Measurements from ENCODE around the gene NPAS2.

Gene NPAS2

GRCh38 chr2:100972452-100972851, 152.5 kb downstream of the NPAS2 start:
- no peak overlapping the region for H3K4me3 ChIP-seq (ENCODE audit: control insufficient read depth, low read depth, low read length)
- TF ChIP-seq CTCF (conservative IDR thresholded peaks at IDR 0.05; ENCODE audit: control insufficient read depth, insufficient read depth, low read depth, low read length) = no peak
- no peak for DNase-seq (ENCODE audit: low read depth)

GRCh38 chr2:100974712-100975520, 155.0 kb downstream of the NPAS2 start:
- H3K4me3 ChIP-seq (ENCODE audit: control insufficient read depth, low read depth, low read length) = no peak overlapping the region
- no peak for DNase-seq (ENCODE audit: low read depth)
- no peak for TF ChIP-seq CTCF (conservative IDR thresholded peaks at IDR 0.05; ENCODE audit: control insufficient read depth, insufficient read depth, low read depth, low read length)

GRCh38 chr2:100975521-100975785, 155.5 kb downstream of the NPAS2 start:
- no peak for DNase-seq (ENCODE audit: low read depth)
- no peak overlapping the region for H3K4me3 ChIP-seq (ENCODE audit: control insufficient read depth, low read depth, low read length)
- no peak for TF ChIP-seq CTCF (conservative IDR thresholded peaks at IDR 0.05; ENCODE audit: control insufficient read depth, insufficient read depth, low read depth, low read length)

DNA sequence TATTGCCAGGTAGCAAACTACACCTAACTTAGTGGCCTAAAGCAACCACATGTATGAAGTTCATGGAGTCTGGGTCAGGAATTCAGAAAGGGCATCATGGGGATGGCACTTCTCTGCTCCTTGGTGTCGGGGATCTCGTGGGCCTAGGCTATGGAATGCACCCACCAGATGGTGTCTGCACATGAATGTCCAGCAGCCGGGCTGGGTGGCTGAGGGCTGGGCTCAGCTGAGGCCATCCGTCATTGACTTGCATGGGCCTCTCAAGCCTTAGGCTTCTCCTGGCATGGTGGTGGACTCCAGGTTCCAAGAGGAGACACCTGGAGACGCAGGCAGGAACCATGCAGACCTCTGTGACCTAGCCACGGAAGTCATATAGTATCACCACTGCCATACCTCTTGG, 156.1 kb downstream of the NPAS2 start:
- DNase-seq (ENCODE audit: low read depth) = no peak
- no peak for TF ChIP-seq CTCF (conservative IDR thresholded peaks at IDR 0.05; ENCODE audit: control insufficient read depth, insufficient read depth, low read depth, low read length)
- no peak overlapping the region for H3K4me3 ChIP-seq (ENCODE audit: control insufficient read depth, low read depth, low read length)

GRCh38 chr2:100976645-100977391, 156.9 kb downstream of the NPAS2 start:
- TF ChIP-seq CTCF (conservative IDR thresholded peaks at IDR 0.05; ENCODE audit: control insufficient read depth, insufficient read depth, low read depth, low read length) = no peak
- no peak overlapping the region for H3K4me3 ChIP-seq (ENCODE audit: control insufficient read depth, low read depth, low read length)
- DNase-seq (ENCODE audit: low read depth) = no peak

GRCh38 chr2:100977511-100977910, 157.6 kb downstream of the NPAS2 start:
- no peak for TF ChIP-seq CTCF (conservative IDR thresholded peaks at IDR 0.05; ENCODE audit: control insufficient read depth, insufficient read depth, low read depth, low read length)
- H3K4me3 ChIP-seq (ENCODE audit: control insufficient read depth, low read depth, low read length) = no peak overlapping the region
- no peak for DNase-seq (ENCODE audit: low read depth)
